Fibroblast of the conjunctiva (primary cell): Measurements from ENCODE around the gene PRKAG2.

Experiments
- DNase-seq: peaks from one replicate; pipeline ENCODE4 v3.0.0-alpha.2; 2010; ENCODE audit warnings: low read depth

The PRKAG2 gene

GRCh38 chr7:151690606-151691005, 186.3 kb downstream of the PRKAG2 start:
- no peak for DNase-seq

DNA sequence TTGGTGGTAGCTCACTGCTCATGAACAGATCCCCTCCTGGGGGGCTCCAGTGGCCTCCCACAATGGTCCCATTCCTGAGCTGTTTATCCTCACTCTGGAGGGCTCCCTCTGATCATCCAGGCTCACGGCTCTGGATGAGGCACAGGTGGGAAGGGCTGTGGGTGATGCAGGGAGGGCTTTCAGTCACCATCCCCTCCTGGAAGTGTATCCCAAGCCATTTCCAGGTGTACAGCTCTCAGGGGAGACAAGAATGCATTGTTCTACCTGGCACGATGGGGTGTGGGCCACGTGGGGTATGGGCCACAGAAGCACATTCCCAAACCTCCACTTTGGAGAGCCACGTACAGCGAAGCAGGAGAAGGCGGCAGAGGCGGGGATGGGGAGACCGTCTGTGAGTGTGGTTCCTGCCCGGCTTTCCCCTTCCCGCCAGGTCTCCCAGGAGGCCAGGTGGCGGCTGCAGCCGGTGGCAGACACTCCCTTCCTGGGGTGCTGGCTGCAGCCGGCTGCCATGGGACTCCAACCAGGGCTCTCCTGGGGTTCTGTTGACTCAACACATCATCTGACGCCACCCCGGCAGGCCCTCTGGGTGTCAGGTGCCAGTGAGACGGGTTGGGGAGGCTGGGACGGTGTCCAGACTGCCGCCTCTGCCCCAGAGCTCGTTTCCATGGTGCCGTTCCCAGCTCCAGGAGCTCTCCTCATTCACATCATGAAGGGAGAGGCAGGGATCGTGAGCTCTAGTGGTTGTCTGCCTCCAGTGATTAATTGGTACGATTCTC, 187.5 kb downstream of the PRKAG2 start:
- no peak for DNase-seq

DNA sequence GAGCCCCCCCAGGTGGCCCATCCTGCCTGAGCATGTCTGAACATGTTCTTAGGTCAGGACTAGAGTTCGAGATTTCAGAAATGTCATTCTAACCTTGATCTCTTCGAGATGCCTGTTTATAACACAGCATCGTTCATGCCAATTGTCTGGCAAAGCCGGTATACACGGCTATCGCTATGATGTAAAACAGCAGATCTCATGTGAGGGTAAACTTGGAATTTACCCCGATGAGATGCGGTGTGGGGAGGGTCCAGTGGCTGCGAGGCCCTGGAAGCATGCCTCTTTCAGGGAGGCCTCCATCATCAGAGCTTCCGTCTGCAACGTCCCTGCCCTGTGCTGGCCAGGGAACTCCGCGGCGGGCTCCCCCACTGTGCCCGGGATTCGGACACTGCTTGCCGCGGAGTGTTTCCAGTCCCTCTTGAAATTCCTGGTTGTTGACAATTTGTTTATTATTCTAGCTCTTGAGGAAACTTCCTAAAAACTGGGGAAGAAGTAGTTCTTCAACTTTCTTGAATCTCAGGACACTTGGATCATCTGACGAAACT, 188.6 kb downstream of the PRKAG2 start:
- no peak for DNase-seq

GRCh38 chr7:151687523-151688235, 189.2 kb downstream of the PRKAG2 start:
- DNase-seq = peak; percentile 83

GRCh38 chr7:151686826-151687225, 190.1 kb downstream of the PRKAG2 start:
- DNase-seq = no peak

- no peak for DNase-seq
These were observed 190.7 kb downstream of the PRKAG2 start for GRCh38 chr7:151686016-151686766.

DNA sequence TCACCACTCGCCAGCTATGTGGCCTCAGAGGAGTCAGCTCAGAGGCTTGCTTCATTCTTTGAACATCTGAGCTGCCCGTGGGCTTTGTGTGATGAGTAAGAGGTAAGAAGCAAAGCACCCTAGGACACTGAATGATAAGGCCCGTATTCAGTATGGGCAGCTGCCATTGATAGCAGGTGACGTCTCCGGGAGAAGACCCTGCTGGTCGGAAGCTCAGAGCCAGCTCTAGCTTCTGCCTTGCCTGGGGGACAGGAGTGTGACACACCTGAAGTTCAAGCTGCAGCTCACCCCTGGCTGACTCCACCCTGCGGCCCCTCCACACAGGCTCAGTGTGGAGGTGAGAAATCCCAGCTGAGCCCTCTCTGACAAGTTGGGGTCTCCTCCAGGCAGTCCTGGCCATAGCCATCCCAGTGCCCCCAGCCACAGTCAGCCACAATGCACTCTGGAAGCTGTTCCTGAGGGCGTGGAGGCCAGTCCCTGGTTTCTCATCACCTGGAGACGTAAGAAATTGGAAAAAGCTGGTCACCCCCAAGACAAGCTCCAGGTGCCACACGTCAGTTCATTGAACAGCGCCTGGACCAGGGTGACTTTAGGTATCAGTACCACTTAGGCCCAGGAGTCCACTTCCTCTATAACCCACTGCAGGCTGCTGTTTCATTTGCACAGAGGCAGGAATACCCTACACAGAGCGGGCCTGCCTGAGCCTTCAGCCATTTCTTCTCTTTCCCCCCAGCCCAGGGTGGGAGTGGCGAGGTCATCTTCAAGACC, 192.3 kb downstream of the PRKAG2 start:
- DNase-seq = no peak

DNA sequence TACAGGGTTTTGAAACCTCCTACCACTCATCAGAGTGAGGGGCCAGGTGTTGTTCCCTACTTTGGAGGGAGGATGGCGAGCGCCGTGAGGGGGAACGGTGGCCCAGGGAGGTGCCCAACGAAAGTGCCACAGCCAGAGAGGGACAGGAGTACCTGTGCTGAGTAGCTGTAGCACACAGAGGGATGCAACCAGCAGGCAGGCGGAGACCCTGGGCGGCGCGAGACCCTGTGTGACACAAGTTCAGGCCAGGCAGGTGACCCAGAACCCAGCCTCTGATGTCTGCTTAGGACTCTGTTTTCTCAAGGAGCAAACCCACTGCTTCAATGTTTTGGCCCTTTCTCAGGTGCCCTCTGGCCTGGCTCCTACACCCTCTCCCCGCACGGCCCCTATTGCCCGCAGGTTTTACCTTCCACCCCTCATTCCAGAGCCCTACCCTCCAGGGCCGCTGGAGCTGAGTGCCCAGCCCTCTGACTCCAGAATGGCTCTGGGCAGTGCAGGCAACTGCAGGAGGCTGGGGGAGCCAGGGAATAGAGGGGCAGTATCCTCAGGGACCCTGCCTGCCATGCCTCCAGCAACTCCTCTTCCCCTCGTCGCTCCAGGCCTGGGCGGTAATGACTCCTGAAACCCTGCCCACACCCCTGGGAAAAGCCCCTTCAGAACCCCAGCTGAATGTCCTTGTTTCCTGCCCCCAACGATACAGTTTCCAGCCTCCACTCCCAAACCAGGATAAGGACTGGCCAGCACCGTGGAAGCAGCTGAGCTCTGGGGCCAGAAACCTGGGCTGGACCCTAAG, 193.1 kb downstream of the PRKAG2 start:
- DNase-seq = no peak

DNA sequence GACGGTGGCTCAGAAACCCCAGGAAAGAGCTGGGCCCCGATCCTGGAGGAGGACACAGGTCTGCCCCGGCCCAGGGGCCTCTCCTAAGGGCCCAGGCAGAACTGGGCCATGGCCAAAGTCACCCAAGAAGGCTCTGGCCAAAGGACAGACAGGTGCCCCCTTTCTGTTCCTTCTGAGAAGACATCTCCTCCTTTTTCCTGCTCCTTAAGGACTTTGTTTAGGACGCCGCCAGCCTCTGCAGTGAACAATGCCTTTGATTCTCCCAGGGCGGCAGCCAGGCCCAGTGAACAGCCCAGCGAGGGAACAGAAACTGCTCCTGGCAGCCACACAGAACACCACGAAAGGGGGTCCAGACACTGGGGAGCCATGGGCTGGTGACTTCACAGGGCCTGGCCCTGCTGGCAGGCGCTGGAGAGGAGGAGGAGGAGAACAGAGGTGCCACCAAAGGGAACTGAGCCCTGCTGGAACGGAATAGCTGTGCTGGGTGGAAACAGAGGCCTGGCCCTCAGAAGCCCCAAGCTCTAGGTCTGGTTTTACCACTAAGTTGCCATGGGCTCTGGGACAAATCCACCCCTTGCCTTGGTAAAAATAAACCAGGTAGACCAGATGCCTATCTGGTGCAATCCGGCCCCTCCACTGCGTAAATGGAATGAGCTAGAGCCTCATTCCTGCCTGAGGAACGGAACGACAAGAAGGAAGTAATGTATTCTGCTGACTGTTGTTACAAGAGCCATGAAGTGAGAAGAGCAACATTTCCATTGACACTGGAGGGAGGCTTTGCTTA, 193.9 kb downstream of the PRKAG2 start:
- no peak for DNase-seq

- no peak for DNase-seq
These were observed 195.2 kb downstream of the PRKAG2 start for GRCh38 chr7:151681726-151682125.

DNA sequence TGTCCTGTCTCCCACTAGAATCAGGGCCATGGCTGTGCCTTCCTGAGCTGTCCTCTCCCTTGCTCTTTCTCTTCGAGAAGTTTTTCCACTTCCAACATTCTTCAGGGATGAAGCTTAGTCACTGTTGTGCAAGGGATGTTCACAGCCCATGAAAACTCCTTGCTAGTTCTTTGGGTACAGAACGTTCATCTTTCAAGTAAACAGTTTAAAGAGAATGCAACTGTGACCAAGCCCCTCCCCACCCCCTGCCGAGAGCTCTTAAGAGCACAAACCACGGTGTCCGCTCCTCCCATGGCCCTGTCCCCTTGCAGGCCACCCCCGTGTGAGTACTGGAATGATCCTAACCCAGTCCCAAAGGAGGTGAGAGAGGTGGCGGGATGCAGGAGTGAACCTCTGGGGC, 196.1 kb downstream of the PRKAG2 start:
- DNase-seq = peak; percentile 74

GRCh38 chr7:151679881-151680612, 196.9 kb downstream of the PRKAG2 start:
- DNase-seq = no peak

DNA sequence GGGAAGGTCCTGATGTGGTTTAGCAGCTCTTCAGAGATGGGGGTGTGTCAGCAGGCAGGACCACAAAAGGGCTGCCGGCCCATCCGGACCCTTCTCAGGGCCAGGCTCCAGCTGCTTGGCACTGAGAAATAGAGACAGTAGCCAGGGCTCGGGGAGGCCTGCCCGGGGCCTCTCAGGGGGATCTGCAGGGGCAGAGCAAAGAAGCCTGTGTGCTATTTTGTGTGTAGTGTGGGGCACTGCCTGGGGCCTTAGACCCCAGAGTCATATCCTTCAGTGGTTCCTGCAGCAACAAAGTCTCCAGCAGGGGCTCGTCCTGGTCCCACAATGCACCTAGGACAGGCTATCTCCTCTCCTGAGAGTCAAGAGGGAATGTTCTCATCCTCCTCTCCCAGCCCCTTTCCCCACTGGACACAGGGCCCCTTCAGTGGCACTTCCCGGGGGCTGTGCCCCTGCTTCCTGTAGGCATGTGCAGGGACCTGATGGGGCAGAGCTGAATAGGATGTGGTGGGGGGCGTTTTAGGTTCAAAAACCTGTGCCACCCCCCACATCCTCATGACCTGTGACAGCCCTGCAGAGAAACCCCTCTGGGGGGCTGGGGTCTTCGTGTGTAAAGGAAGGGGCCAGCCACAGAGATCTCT, 197.7 kb downstream of the PRKAG2 start:
- DNase-seq = no peak

DNA sequence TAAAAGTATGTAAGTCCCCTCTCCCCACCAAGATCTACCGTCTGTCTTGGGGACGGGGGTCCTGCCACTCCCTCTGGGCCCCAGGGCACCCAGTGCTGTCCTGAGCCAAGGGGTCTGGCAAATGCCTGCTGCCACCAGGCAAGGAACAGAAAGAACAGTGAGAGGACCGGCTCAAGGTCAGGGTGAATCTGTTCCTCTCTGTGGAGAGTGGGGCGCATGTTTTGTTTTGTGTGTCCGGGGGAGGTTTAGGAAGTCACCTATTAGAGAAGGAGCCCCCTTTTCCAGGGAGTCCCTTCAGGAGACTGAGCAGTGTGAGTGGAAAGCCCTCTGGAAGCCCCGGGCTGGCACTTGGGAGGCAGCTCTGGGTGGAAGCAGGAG, 198.7 kb downstream of the PRKAG2 start:
- DNase-seq = no peak

DNA sequence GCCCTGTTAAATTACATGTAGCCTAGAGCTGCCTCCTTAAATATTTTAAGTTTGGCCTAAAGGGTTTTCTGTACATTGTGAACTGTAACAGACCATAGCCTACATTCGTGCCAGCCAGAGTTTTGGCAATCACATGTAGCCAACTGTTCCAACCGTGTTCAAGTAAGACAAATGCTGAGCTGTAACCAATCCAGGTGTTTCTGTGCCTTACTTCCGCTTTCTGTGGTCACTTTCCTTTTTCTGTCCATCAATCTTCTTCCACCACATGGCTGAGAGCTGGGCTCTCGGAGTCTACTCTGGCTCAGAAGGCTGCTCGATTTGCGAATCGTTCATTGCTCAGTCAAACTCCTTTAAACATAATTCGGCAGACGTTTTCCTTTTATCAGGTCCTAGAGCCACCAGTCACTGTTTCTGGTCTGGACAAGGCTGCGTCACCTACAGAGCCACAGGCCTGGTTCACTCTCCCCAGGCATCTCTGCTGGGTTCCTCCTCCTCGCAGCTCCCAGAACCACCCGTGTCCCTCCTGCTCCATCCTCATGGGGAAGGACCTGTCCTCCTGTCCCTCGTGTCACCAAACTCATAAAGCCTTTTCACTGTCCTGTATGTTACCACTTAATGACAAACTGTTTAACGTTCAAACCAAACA, 199.2 kb downstream of the PRKAG2 start:
- no peak for DNase-seq

DNA sequence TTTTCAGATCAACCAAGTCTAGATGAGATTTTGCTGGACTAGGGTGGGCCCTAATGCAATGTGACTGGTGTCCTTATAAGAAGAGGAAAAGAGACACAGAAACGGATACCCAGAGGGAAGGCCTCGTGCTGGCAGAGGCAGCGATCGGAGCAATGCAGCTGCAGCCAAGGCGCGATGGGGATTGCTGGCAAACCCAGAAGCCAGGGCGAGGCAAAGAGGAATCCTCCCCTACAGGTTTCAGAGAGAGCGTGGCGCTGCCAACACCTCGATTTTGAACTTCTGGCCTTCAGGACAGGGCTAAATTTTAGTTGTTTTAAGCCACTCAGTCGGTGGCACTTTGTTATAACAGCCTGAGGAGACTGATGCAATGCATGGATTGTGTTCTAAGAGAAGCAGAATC, 200.2 kb downstream of the PRKAG2 start:
- DNase-seq = no peak

- no peak for DNase-seq
These were observed 201.6 kb downstream of the PRKAG2 start for GRCh38 chr7:151675196-151675920.
